GM12878 (cell line): ENCODE data around the gene EFNB2. TPM values are rescaled to one million over a fixed set of nuclear protein-coding genes. Genes with fewer than 3 reads are reported as not detected.

Source experiments
- ATAC-seq: fragments of 200-7000 bp; cut with Tn5 transposase; 3 replicates; pipeline ENCODE4 v1.9.1; 2020; ENCODE audit warnings: mild to moderate bottlenecking, moderate library complexity
- BruUV-seq: library from RNA; stranded (reverse); fragments of 400-500 nt; replicated peaks from 2 replicates; lab custom pipeline; 2021; lab: Mats Ljungman, UMichigan
- CTCF ChIA-PET: fragments of 300-600 bp; sonication (Branson Sonifier 250); formaldehyde crosslinking; extraction: SDS; loops from one replicate; lab custom pipeline; 2021; ENCODE audit warnings: inconsistent platforms; lab: Yijun Ruan, JAX
- POLR2A ChIA-PET: fragments of 350-600 bp; formaldehyde crosslinking; extraction: SDS; loops from one replicate; lab custom pipeline; 2021; ENCODE audit warnings: inconsistent platforms; lab: Charles Lee
- RAD21 ChIA-PET: fragments of 300-600 bp; sonication (Branson Sonifier 250); formaldehyde crosslinking; loops from one replicate; lab custom pipeline; 2023; ENCODE audit warnings: antibody characterized with exemption; ENCODE audit not compliant: unreplicated experiment; lab: Charles Lee
- SMC1A ChIA-PET: fragments of 300-600 bp; sonication (Branson Sonifier 250); formaldehyde crosslinking; loops from one replicate; lab custom pipeline; 2023; ENCODE audit not compliant: unreplicated experiment, uncharacterized antibody; lab: Charles Lee
- DNase-seq: peaks from one replicate; pipeline ENCODE4 v3.0.0-alpha.2; 2011; ENCODE audit warnings: low read depth, low spot score
- FAIRE-seq: peaks from 3 replicates; lab custom pipeline; 2011; peaks lifted over from hg19 to GRCh38; lab: Jason Lieb, UNC
- H2AFZ ChIP-seq: 2 replicates; pipeline ENCODE4 v1.6.0; 2011; ENCODE audit warnings: low read depth, low read length, control low read depth; ENCODE audit not compliant: control insufficient read depth
- H3K27ac ChIP-seq: 2 replicates; pipeline ENCODE4 v1.5.1; 2011; ENCODE audit warnings: control low read depth; ENCODE audit not compliant: control insufficient read depth, insufficient read depth
- H3K27me3 ChIP-seq, 2 experiments: replicated peaks in 1 of 2; 2 replicates each; pipeline versions ENCODE4 v1.6.0 to v1.6.1; 2011; ENCODE audit warnings: low read length in 1 of 2; ENCODE audit not compliant: control insufficient read depth in 2 of 2, insufficient read depth in 2 of 2
- H3K36me3 ChIP-seq, 2 experiments: 2 replicates each; pipeline ENCODE4 v1.5.1; 2011; ENCODE audit warnings: low read length in 1 of 2; ENCODE audit not compliant: control insufficient read depth in 2 of 2, insufficient read depth in 2 of 2
- H3K4me1 ChIP-seq: 2 replicates; pipeline ENCODE4 v1.6.1; 2011; ENCODE audit warnings: mild to moderate bottlenecking, low read length, moderate library complexity, mixed read lengths; ENCODE audit not compliant: control insufficient read depth, insufficient read depth
- H3K4me2 ChIP-seq: 2 replicates; pipeline ENCODE4 v1.6.0; 2011; ENCODE audit warnings: control low read depth; ENCODE audit not compliant: control insufficient read depth, insufficient read depth
- H3K4me3 ChIP-seq: fragments of 200-600 bp; sonication (generic); 2 replicates; pipeline ENCODE4 v1.5.1; 2016
- H3K79me2 ChIP-seq: 2 replicates; pipeline ENCODE4 v1.6.0; 2011; ENCODE audit warnings: low read length; ENCODE audit not compliant: control insufficient read depth, insufficient read depth
- H3K9ac ChIP-seq: 2 replicates; pipeline ENCODE4 v1.8.0; 2011; ENCODE audit warnings: low read length, control low read depth, mixed read lengths; ENCODE audit not compliant: control insufficient read depth, insufficient read depth
- H3K9me3 ChIP-seq: replicated peaks from 3 replicates; pipeline ENCODE4 v1.5.1; 2011; ENCODE audit warnings: mild to moderate bottlenecking, low read length; ENCODE audit not compliant: control insufficient read depth, insufficient read depth
- H4K20me1 ChIP-seq: 2 replicates; pipeline ENCODE4 v1.6.0; 2011; ENCODE audit not compliant: control insufficient read depth, insufficient read depth
- BHLHE40 ChIP-seq, 2 experiments: fragments of 450-650 bp in 1 of 2; IDR thresholded peaks; 2 replicates each; pipeline ENCODE4 v1.6.1; 2011 to 2017; ENCODE audit warnings: low read depth in 2 of 2, borderline replicate concordance in 1 of 2, improper control_type of control experiment in 1 of 2, low read length in 1 of 2, mild to moderate bottlenecking in 1 of 2
- CBX5 ChIP-seq: sonication (generic); IDR thresholded peaks from 2 replicates; pipeline ENCODE4 v1.6.1; 2016; ENCODE audit warnings: low read depth, moderate library complexity, mild to moderate bottlenecking, inconsistent platforms
- ELK1 ChIP-seq: IDR thresholded peaks from 2 replicates; pipeline ENCODE4 v1.6.1; 2012; ENCODE audit warnings: low read depth, low read length, improper control_type of control experiment
- EP300 ChIP-seq, 2 experiments: fragments of 150-350 bp in 1 of 2; IDR thresholded peaks; 2 replicates each; pipeline ENCODE4 v1.6.1; 2011 to 2012; ENCODE audit warnings: low read depth in 2 of 2, low read length in 2 of 2, borderline replicate concordance in 1 of 2, improper control_type of control experiment in 1 of 2, inconsistent platforms in 1 of 2; ENCODE audit not compliant: control insufficient read depth in 1 of 2
- KAT2A ChIP-seq: conservative IDR thresholded peaks from 2 replicates; pipeline ENCODE4 v1.6.1; 2011; ENCODE audit warnings: low read depth, low read length; ENCODE audit not compliant: control insufficient read depth
- MYC ChIP-seq: IDR thresholded peaks from 2 replicates; pipeline ENCODE4 v1.6.1; 2011; ENCODE audit warnings: mild to moderate bottlenecking, low read length, moderate library complexity, inconsistent platforms; ENCODE audit not compliant: insufficient read depth, insufficient replicate concordance, insufficient read length, severe bottlenecking
- NFXL1 ChIP-seq: fragments of 450-650 bp; IDR thresholded peaks from 2 replicates; pipeline ENCODE4 v1.6.1; 2017; ENCODE audit warnings: antibody characterized with exemption, mild to moderate bottlenecking, borderline replicate concordance
- NR2C2 ChIP-seq: IDR thresholded peaks from 2 replicates; pipeline ENCODE4 v1.6.1; 2011; ENCODE audit warnings: borderline replicate concordance, low read depth; ENCODE audit not compliant: control insufficient read depth, insufficient read length
- POLR2AphosphoS5 ChIP-seq: IDR thresholded peaks from 2 replicates; pipeline ENCODE4 v1.6.1; 2011; ENCODE audit warnings: mild to moderate bottlenecking, low read length, inconsistent platforms
- RCOR1 ChIP-seq: conservative IDR thresholded peaks from 2 replicates; pipeline ENCODE4 v1.6.1; 2012; ENCODE audit warnings: low read depth, low read length, improper control_type of control experiment
- SIN3A ChIP-seq: IDR thresholded peaks from 2 replicates; pipeline ENCODE4 v1.6.1; 2012; ENCODE audit warnings: low read depth, low read length, improper control_type of control experiment
- SMARCA5 ChIP-seq: fragments of 450-650 bp; IDR thresholded peaks from 2 replicates; pipeline ENCODE4 v1.6.1; 2017; ENCODE audit warnings: mild to moderate bottlenecking
- TARDBP ChIP-seq: IDR thresholded peaks from 2 replicates; pipeline ENCODE4 v1.6.1; 2016; ENCODE audit warnings: borderline replicate concordance
- TCF7 ChIP-seq: IDR thresholded peaks from 2 replicates; pipeline ENCODE4 v1.6.1; 2014; ENCODE audit warnings: antibody characterized with exemption, borderline replicate concordance
- ZNF687 ChIP-seq: fragments of 450-650 bp; IDR thresholded peaks from 2 replicates; pipeline ENCODE4 v1.6.1; 2017; ENCODE audit warnings: mild to moderate bottlenecking, moderate library complexity
- WGBS: methylation state at CpG from one replicate; pipeline ENCODE4 v1.1.6; 2016; ENCODE audit warnings: low lambda C conversion rate; ENCODE audit not compliant: insufficient replicate concordance, insufficient coverage; ENCODE audit errors: missing lambda C conversion rate; 5-methylcytosine and 5-hydroxymethylcytosine counted together
- in situ Hi-C: fragments of 300-500 bp; cut with MboI; formaldehyde crosslinking; loops from 9 replicates; pipeline ENCODE4 v1.14.3; 2018; ENCODE audit warnings: mixed read lengths
- intact Hi-C: fragments of 100-400 bp; cut with micrococcal nuclease; formaldehyde crosslinking; loops from one replicate; pipeline ENCODE4 v1.14.2; 2022; ENCODE audit not compliant: unreplicated experiment
- polyA plus RNA-seq, 11 experiments: library from polyadenylated mRNA; depleted of rRNA in 4 of 11; unstranded in 6 of 11; stranded (reverse) in 5 of 11; fragments of >200 nt; fragmentation: Nextera tagmentation in 4 of 11; fragmentation: Illumina TruSeq in 1 of 11; extraction: Ambion mirVana in 4 of 11; extraction: Trizol in 1 of 11; gene quantifications; 1 replicate in 1 of 11; 2 replicates in 10 of 11; pipeline versions ENCODE4 v1.2.1 to v1.2.3, GENCODE V29; 2011 to 2016; ENCODE audit warnings: inconsistent platforms in 2 of 11, missing spikeins in 2 of 11, low read depth in 1 of 11
- total RNA-seq, 4 experiments: library from RNA; depleted of rRNA in 3 of 4; stranded (reverse); fragments of >200 nt in 3 of 4; fragmentation: Illumina TruSeq in 1 of 4; extraction: Trizol in 1 of 4; gene quantifications; 2 replicates each; pipeline versions ENCODE4 v1.2.1 to v1.2.3, GENCODE V29; 2013 to 2021

The EFNB2 gene
- total and polyA plus RNA-seq, 10 of the 15 experiments (the other 5 are each of a cell fraction or from before 2014, with no cell fraction given) = 0.12 to 1.5 (median 0.31) TPM; not detected in 1

GRCh38 chr13:106566641-106567473, 31.4 kb upstream of the EFNB2 start:
- FAIRE-seq (peak; percentile 27), ATAC-seq (peak; percentile 68), DNase-seq (no peak)
- Histone ChIP-seq H2AFZ (no peak overlapping the region), H3K4me1 (peaks cover 13% of the 10 kb centered on the region), H3K27ac (peak overlapping the region; percentile 96), H3K79me2 (peaks cover 62% of the 10 kb centered on the region), H4K20me1 (peaks cover 4% of the 10 kb centered on the region; the same call in 1 of the 2 replicates), H3K4me2 (peak overlapping the region; percentile 88), H3K9me3 (no peaks in the 10 kb centered on the region), H3K27me3 (no peaks in the 10 kb centered on the region), H3K36me3 (peaks cover 0 to 4% of the 10 kb centered on the region in 2 experiments; a peak in 1 of 4 replicates), H3K9ac (peak overlapping the region; percentile 98), H3K4me3 (peak overlapping the region; percentile 83)
- ChIA-PET RAD21 (interaction anchor here (1.2 to 2.2 kb wide), 2 partner anchors 32 to 53 kb away, joined by 4 to 9 read pairs; partner anchors contain the start of gene EFNB2), CTCF (interaction anchor here (1.1 to 2.5 kb wide), 4 partner anchors 53 to 353 kb away, joined by 3 to 11 read pairs (median 4); no protein-coding TSS in a partner anchor), POLR2A (interaction anchor here (0.7 to 1.5 kb wide), 5 partner anchors 8 to 25 kb away, joined by 3 to 4 read pairs (median 3); no protein-coding TSS in a partner anchor), SMC1A (interaction anchor here (0.6 to 1.7 kb wide), 4 partner anchors 9 to 51 kb away, joined by 3 to 4 read pairs (median 3); no protein-coding TSS in a partner anchor)
- in situ Hi-C loops (loop anchor here (25.0 kb wide), 1 partner anchor 1645 kb away; the partner anchor contains the start of genes ABHD13 and LIG4), intact Hi-C loops (loop anchor here (5.0 kb wide), 1 partner anchor 1655 kb away; no protein-coding TSS in a partner anchor)
- no TSS peak for BruUV-seq
- WGBS = under 1% methylated on average over 32 of the region's 34 CpGs
- TF ChIP-seq SMARCA5 = no peak
- TF ChIP-seq NFXL1 = no peak
- no peak for TF ChIP-seq TARDBP
- no peak for TF ChIP-seq RCOR1
- no peak for TF ChIP-seq TCF7
- peak; percentile 46 for TF ChIP-seq SIN3A
- TF ChIP-seq ZNF687 = no peak
- TF ChIP-seq ELK1 = peak; percentile 34; the same call in 1 of the 2 replicates
- TF ChIP-seq EP300 (IDR thresholded peaks at IDR 0.05; ENCODE audit: borderline replicate concordance in 1 of 2, control insufficient read depth in 1 of 2, low read depth in 2 of 2, low read length in 2 of 2) = no peak
- peak in 1 of 2 experiments; percentile 20; a peak in 1 of 4 replicates for TF ChIP-seq BHLHE40 (IDR thresholded peaks at IDR 0.05; ENCODE audit: borderline replicate concordance in 1 of 2, low read depth in 2 of 2, low read length in 1 of 2)
- no peak for TF ChIP-seq KAT2A
- no peak for TF ChIP-seq MYC
- TF ChIP-seq CBX5 = 0 out of 2 replicates have a peak, but pooled peaks have one; percentile 13
- TF ChIP-seq NR2C2 = no peak
- TF ChIP-seq POLR2AphosphoS5 = peak; percentile 50; the same call in 1 of the 2 replicates
